Stromal cell of bone marrow (primary cell): ENCODE data around the gene SELENOV.
"Not testable (repeated sequence)": the region's sequence is repeated elsewhere in the genome, so short reads cannot be mapped to it uniquely, and the experiment has no call there.

ENCODE experiments used
- DNase-seq: peaks from one replicate; pipeline ENCODE4 v3.0.0-alpha.2; 2012; ENCODE audit warnings: low read depth

SELENOV gene, protein sequence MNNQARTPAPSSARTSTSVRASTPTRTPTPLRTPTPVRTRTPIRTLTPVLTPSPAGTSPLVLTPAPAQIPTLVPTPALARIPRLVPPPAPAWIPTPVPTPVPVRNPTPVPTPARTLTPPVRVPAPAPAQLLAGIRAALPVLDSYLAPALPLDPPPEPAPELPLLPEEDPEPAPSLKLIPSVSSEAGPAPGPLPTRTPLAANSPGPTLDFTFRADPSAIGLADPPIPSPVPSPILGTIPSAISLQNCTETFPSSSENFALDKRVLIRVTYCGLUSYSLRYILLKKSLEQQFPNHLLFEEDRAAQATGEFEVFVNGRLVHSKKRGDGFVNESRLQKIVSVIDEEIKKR

GRCh38 chr19:39514840-39515550 is at the start of gene SELENOV:
Gene SELENOV (plus strand): TSS chr19:39515139. CDS start chr19:39515213, 74 bp downstream.
- DNase-seq = no peak

- DNase-seq = no peak
Measured at GRCh38 chr19:39465956-39466747, 48.8 kb upstream of the SELENOV start.

- no peak for DNase-seq
Measured at GRCh38 chr19:39467941-39468340, 47.0 kb upstream of the SELENOV start.

- no peak for DNase-seq
Measured at GRCh38 chr19:39469036-39469435, 45.9 kb upstream of the SELENOV start.

DNA sequence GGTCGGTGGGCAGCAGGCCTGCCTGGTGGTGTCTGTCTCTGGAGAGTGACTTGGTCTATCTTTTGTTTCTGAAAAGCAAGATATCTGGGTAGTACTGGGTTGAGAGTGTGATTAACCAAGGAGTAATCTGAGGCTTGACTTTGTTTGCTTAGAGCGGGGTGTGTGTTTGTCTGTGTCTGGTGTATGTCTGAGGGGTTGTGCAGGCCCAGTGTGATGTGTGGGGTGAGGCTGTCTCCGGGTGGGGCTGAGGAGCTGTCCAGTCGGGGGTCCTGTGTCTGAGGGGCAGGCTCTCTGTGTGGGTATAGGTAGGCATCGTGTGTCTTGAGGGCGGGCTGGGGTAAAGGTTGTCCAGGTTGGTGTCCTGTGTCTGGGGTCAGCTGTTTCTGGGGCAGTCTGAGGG is 45.4 kb upstream of the SELENOV start:
- no peak for DNase-seq

DNA sequence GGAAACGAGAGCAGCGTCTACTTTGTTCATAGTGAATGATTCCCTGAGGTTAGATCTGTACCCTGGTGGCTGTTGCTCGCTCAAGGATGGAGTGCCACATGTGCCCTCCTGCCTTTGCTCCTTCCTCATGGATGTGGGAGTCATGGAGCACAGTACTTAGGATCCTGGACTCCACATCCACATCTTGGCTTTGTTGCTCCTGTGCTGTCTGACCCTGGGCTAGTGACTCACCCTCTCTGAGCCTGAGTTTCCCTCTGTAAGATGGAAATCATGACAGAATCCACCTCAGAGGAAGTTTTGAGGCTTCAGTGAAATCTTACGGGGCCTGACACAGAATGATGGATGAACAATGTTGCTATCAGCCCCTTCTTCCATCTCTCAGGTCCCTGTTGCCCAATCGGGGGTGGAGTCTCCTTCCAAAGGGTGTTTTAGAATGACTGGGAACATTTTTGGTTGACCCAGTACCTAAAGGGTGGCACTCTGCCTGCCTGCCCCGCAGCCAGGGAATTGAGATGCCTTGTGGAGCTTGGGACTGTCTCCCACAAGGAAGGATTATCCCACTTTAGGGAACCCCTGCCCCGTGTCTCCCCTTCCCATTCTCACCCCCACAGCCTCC is 44.1 kb upstream of the SELENOV start:
- DNase-seq = no peak

GRCh38 chr19:39471756-39472536 is 43.0 kb upstream of the SELENOV start:
- no peak for DNase-seq

GRCh38 chr19:39472746-39473442 is 42.0 kb upstream of the SELENOV start:
- no peak for DNase-seq

DNA sequence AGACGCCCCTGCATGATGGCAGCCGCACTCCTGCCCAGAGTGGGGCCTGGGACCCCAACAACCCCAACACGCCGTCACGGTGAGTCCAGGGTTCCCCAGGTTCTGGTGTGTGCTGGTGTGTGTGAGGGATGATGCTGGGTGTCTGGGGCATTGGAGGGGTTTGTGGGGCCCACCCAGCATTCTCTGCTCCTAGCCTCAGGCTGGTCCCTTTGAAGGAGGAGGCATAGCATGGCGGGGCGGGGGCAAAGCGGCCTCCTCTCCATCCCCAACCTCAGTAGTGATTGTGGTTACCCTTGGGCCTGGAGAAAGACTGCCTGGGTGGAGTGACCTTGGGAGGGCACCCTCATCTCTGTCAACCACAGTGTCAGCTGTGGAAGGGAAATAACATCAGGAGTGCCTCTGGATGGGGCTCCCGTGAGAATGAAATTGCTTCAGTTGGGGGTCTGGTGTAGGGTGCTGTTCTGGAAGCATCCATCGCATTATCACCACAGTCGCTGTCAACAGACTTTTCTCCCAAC is 41.4 kb upstream of the SELENOV start:
- no peak for DNase-seq

DNA sequence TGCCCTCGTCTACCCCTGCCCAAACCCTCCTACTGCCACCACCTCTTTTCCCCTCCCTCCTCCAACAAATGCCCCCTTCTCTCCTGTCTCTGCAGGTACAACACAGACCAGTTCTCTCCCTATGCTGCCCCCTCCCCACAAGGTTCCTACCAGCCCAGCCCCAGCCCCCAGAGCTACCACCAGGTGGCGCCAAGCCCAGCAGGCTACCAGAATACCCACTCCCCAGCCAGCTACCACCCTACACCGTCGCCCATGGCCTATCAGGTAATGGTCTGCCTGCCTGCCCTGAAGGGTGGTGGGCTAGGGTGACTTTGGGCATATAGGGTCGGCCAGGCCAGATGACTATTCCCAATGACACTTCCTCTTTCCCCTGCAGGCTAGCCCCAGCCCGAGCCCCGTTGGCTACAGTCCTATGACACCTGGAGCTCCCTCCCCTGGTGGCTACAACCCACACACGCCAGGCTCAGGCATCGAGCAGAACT is 40.8 kb upstream of the SELENOV start:
- no peak for DNase-seq

DNA sequence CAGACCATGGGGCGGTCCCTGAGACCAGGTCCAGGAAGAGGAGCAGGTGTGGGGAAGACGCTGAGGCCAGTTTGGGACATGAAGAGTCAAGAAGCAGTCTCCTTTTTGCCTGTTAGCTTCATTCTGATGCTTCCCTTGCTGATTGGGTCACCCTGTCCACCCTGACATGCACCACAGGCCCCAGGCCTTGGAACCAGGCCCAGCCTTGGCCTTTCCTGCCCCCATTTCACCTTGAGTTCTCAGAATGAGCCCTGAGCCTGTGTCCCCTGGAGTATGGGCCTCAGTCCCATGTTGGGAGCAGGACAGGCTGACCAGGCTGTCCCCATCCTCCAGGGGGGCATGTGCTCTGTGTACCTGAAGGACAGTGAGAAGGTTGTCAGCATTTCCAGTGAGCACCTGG is 39.2 kb upstream of the SELENOV start:
- no peak for DNase-seq

DNA sequence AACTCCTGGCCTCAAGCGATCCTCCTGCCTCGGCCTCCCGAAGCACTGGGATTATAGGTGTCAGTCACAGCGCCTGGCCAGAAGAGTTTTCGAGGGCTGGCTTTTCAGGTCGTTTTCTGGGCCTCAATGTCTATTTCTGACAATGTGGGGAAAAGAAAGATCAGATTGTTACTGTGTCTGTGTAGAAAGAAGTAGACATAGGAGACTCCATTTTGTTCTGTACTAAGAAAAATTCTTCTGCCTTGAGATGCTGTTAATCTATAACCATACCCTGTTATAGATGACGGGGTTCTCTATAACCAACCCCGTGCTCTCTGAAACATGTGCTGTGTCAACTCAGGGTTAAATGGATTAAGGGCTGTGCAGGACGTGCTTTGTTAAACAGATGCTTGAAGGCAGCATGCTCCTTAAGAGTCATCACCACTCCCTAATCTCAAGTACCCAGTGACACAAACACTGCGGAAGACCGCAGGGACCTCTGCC is 35.6 kb upstream of the SELENOV start:
- not testable (repeated sequence) for DNase-seq

GRCh38 chr19:39479916-39480315 is 35.0 kb upstream of the SELENOV start:
- no peak for DNase-seq

- DNase-seq = peak; percentile 88
Measured at GRCh38 chr19:39480337-39481228, 34.4 kb upstream of the SELENOV start, which contains the start of gene TIMM50. Gene TIMM50 (plus strand): TSS chr19:39480838. CDS start chr19:39480854, 16 bp downstream.

DNA sequence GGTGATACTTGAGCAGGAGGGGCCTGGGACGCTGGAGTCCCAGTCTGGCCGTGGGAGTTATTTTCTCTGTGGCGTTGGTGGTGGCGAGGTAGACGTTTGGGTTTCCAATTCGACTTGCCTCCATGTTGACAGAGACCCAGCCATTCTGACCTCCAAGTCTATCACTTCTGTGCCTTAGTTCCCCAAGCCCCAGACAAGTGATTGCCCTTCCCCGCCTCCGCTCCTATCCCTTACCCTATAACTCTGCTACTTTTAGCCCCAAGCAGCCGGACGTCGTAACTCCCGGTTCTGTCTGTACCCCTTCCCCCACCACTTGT is 33.8 kb upstream of the SELENOV start:
- no peak for DNase-seq

- DNase-seq = no peak
Measured at GRCh38 chr19:39481676-39482075, 33.3 kb upstream of the SELENOV start.

- DNase-seq = no peak
Measured at GRCh38 chr19:39483141-39483540, 31.8 kb upstream of the SELENOV start.

- no peak for DNase-seq
Measured at GRCh38 chr19:39489756-39490155, 25.2 kb upstream of the SELENOV start.

GRCh38 chr19:39492225-39492624 is 22.7 kb upstream of the SELENOV start:
- DNase-seq = no peak
